Spleen (tissue), 11 donors: ENCODE data around the gene CCNY. TPM values are rescaled to one million over a fixed set of nuclear protein-coding genes. Genes with fewer than 3 reads are reported as not detected.

ENCODE experiments used
- DNase-seq: peaks from one replicate; pipeline ENCODE4 v3.0.0-alpha.2; 2020
- H3K27ac ChIP-seq, 8 donors: fragments of 200-600 bp; sonication (generic) in 7 of 8; 1 replicate in 4 of 8; 2 replicates in 4 of 8; pipeline versions ENCODE4 v1.5.0 to v1.8.0; 2016 to 2021; ENCODE audit warnings: inconsistent platforms in 4 of 8, mild to moderate bottlenecking in 4 of 8, moderate library complexity in 1 of 8
- H3K27me3 ChIP-seq, 7 donors: fragments of 200-600 bp; sonication (generic) in 6 of 7; replicated peaks in 1 of 7; 1 replicate in 4 of 7; 2 replicates in 3 of 7; pipeline versions ENCODE4 v1.5.0 to v1.8.0; 2016 to 2021; ENCODE audit warnings: inconsistent platforms in 3 of 7, mild to moderate bottlenecking in 1 of 7
- H3K36me3 ChIP-seq, 6 donors: fragments of 200-600 bp; sonication (generic) in 5 of 6; 1 replicate in 4 of 6; 2 replicates in 2 of 6; pipeline versions ENCODE4 v1.5.0 to v1.8.0; 2016 to 2021; ENCODE audit warnings: inconsistent platforms in 2 of 6
- H3K4me1 ChIP-seq, 6 donors: fragments of 200-600 bp; sonication (generic) in 5 of 6; 1 replicate in 3 of 6; 2 replicates in 3 of 6; pipeline versions ENCODE4 v1.5.0 to v1.8.0; 2016 to 2021; ENCODE audit warnings: inconsistent platforms in 3 of 6
- H3K4me3 ChIP-seq, 8 donors: fragments of 200-600 bp; sonication (generic) in 7 of 8; 1 replicate in 4 of 8; 2 replicates in 4 of 8; pipeline versions ENCODE4 v1.5.0 to v1.8.0; 2016 to 2021; ENCODE audit warnings: inconsistent platforms in 4 of 8, mild to moderate bottlenecking in 4 of 8, moderate library complexity in 2 of 8
- H3K9me3 ChIP-seq, 8 donors: fragments of 200-600 bp; sonication (generic) in 7 of 8; 1 replicate in 4 of 8; 2 replicates in 4 of 8; pipeline versions ENCODE4 v1.5.0 to v1.8.0; 2016 to 2021; ENCODE audit warnings: inconsistent platforms in 4 of 8
- CTCF ChIP-seq, 11 experiments: fragments of 200-600 bp in 7 of 11; fragments of 450-650 bp in 4 of 11; sonication (generic) in 4 of 11; IDR thresholded peaks in 8 of 11; conservative IDR thresholded peaks in 3 of 11; 1 replicate in 7 of 11; 2 replicates in 4 of 11; pipeline versions ENCODE4 v1.4.0 to v1.8.0; 2016 to 2021; ENCODE audit warnings: antibody characterized with exemption in 11 of 11, inconsistent platforms in 4 of 11, mild to moderate bottlenecking in 1 of 11
- POLR2A ChIP-seq, 3 donors: fragments of 450-650 bp; IDR thresholded peaks; one replicate each; pipeline ENCODE4 v1.5.1; 2017; ENCODE audit warnings: antibody characterized with exemption in 3 of 3, mild to moderate bottlenecking in 1 of 3
- POLR2AphosphoS5 ChIP-seq, 3 donors: sonication (generic); formaldehyde crosslinking; IDR thresholded peaks; one replicate each; pipeline ENCODE4 v1.5.1; 2017; ENCODE audit warnings: antibody characterized with exemption in 3 of 3
- WGBS, 5 donors: extraction: QIAGEN DNeasy Blood & Tissue Kit in 3 of 5; methylation state at CpG; one replicate each; pipeline versions ENCODE4 v1.1.5 to v1.1.7; 2013 to 2018; 5-methylcytosine and 5-hydroxymethylcytosine counted together
- intact Hi-C: fragments of 100-400 bp; cut with DNase I; formaldehyde crosslinking; loops from one replicate; pipeline ENCODE4 v1.15.0; 2023; ENCODE audit warnings: low total_unique reads
- polyA plus RNA-seq, 3 donors: library from polyadenylated mRNA; stranded (reverse); fragments of 200-250 nt; gene quantifications; one replicate each; pipeline ENCODE4 v1.2.1, GENCODE V29; 2013
- total RNA-seq, 7 donors: library from RNA; depleted of rRNA in 3 of 7; stranded (reverse); fragments of >200 nt in 3 of 7; fragmentation: NEBNext Ultra II Directional in 4 of 7; extraction: Animal tissue kit (Norgen Biotek cat#: 25700) in 4 of 7; gene quantifications; one replicate each; pipeline versions ENCODE4 v1.1.0 to v1.2.1, GENCODE V29; 2016 to 2021
- donor health status: healthy with polysubstance abuse.
- donor health status: DM: no; HTN: no; CAD: no; lungs with moderate emphysema.
- donor health status: DM: no; HTN: no; CAD: no.
- donor health status: Bipolar disorder and iron deficiency.
- donor health status: healthy.
- donor health status: DM: no; HTN: no; CAD: no.
- donor health status: DM: yes; HTN: yes; CAD: no.

Gene CCNY
- total and polyA plus RNA-seq, 10 donors, result 21.1 to 83.1 (median 52.1) TPM

GRCh38 chr10:35342183-35342753 lies 6.0 kb downstream of the CCNY start:
- DNase-seq, result no peak
- H3K27ac ChIP-seq, result peak overlapping the region in 3 of 8 donors; percentile 32 to 57 (median 42)
- no peaks in the 10 kb centered on the region for H3K27me3 ChIP-seq
- H3K9me3 ChIP-seq, result no peaks in the 10 kb centered on the region
- 83 to 93% (median 90%) methylated on average over 5 of the region's 5 CpGs for whole genome bisulfite sequencing, 5 donors
- peaks cover 0 to 6% (median 0%) of the 10 kb centered on the region in 6 donors for H3K36me3 ChIP-seq
- intact Hi-C loops, result no loop called here
- H3K4me1 ChIP-seq, result peaks cover 21 to 93% (median 74%) of the 10 kb centered on the region in 6 donors
- H3K4me3 ChIP-seq, result no peak overlapping the region
- no peak for TF ChIP-seq CTCF (IDR thresholded peaks at IDR 0.05 in 8 of 11, conservative IDR thresholded peaks at IDR 0.05 in 3 of 11)

GRCh38 chr10:35343739-35344138 lies 7.4 kb downstream of the CCNY start:
- Histone ChIP-seq H3K36me3 (peaks cover 0 to 6% (median 0%) of the 10 kb centered on the region in 6 donors), H3K4me3 (no peak overlapping the region), H3K27ac (no peak overlapping the region), H3K27me3 (no peaks in the 10 kb centered on the region), H3K4me1 (peaks cover 11 to 93% (median 68%) of the 10 kb centered on the region in 6 donors), H3K9me3 (no peaks in the 10 kb centered on the region)
- TF ChIP-seq CTCF (IDR thresholded peaks at IDR 0.05 in 8 of 11, conservative IDR thresholded peaks at IDR 0.05 in 3 of 11) (no peak), POLR2AphosphoS5 (IDR thresholded peaks at IDR 0.05) (no peak), POLR2A (IDR thresholded peaks at IDR 0.05) (no peak)
- DNase-seq, result no peak
- intact Hi-C loops, result no loop called here

GRCh38 chr10:35345383-35345742 lies 9.1 kb downstream of the CCNY start:
- WGBS, 5 donors, result 94 to 100% (median 96%) methylated on average over 5 of the region's 5 CpGs
- peaks cover 10 to 93% (median 67%) of the 10 kb centered on the region in 6 donors for H3K4me1 ChIP-seq

GRCh38 chr10:35346248-35346647 lies 9.9 kb downstream of the CCNY start:
- no peak for DNase-seq
- Histone ChIP-seq H3K27ac (no peak overlapping the region), H3K27me3 (no peaks in the 10 kb centered on the region), H3K9me3 (no peaks in the 10 kb centered on the region), H3K4me1 (peaks cover 5 to 93% (median 66%) of the 10 kb centered on the region in 6 donors), H3K36me3 (peaks cover 0 to 6% (median 0%) of the 10 kb centered on the region in 6 donors), H3K4me3 (no peak overlapping the region)
- TF ChIP-seq POLR2AphosphoS5 (IDR thresholded peaks at IDR 0.05) (no peak), CTCF (IDR thresholded peaks at IDR 0.05 in 8 of 11, conservative IDR thresholded peaks at IDR 0.05 in 3 of 11) (no peak), POLR2A (IDR thresholded peaks at IDR 0.05) (no peak)
- intact Hi-C loops, result no loop called here

More at GRCh38 chr10:35345383-35345742, 9.1 kb downstream of the CCNY start:
- TF ChIP-seq CTCF (IDR thresholded peaks at IDR 0.05 in 8 of 11, conservative IDR thresholded peaks at IDR 0.05 in 3 of 11) (no peak), POLR2AphosphoS5 (IDR thresholded peaks at IDR 0.05) (no peak), POLR2A (IDR thresholded peaks at IDR 0.05) (no peak)
- Histone ChIP-seq H3K4me3 (no peak overlapping the region), H3K9me3 (no peaks in the 10 kb centered on the region), H3K27ac (no peak overlapping the region), H3K36me3 (peaks cover 0 to 6% (median 0%) of the 10 kb centered on the region in 6 donors), H3K27me3 (no peaks in the 10 kb centered on the region)
- intact Hi-C loops, result no loop called here
- DNase-seq, result no peak
